Spleen (tissue), 11 donors: ENCODE results near the gene SEPTIN10. TPM values are rescaled to one million over a fixed set of nuclear protein-coding genes. Genes with fewer than 3 reads are reported as not detected.

Experiments
- DNase-seq: peaks from one replicate; pipeline ENCODE4 v3.0.0-alpha.2; 2020
- H3K27ac ChIP-seq, 8 donors: fragments of 200-600 bp; sonication (generic) in 7 of 8; 1 replicate in 4 of 8; 2 replicates in 4 of 8; pipeline versions ENCODE4 v1.5.0 to v1.8.0; 2016 to 2021; ENCODE audit warnings: inconsistent platforms in 4 of 8, mild to moderate bottlenecking in 4 of 8, moderate library complexity in 1 of 8
- H3K27me3 ChIP-seq, 7 donors: fragments of 200-600 bp; sonication (generic) in 6 of 7; replicated peaks in 1 of 7; 1 replicate in 4 of 7; 2 replicates in 3 of 7; pipeline versions ENCODE4 v1.5.0 to v1.8.0; 2016 to 2021; ENCODE audit warnings: inconsistent platforms in 3 of 7, mild to moderate bottlenecking in 1 of 7
- H3K36me3 ChIP-seq, 6 donors: fragments of 200-600 bp; sonication (generic) in 5 of 6; 1 replicate in 4 of 6; 2 replicates in 2 of 6; pipeline versions ENCODE4 v1.5.0 to v1.8.0; 2016 to 2021; ENCODE audit warnings: inconsistent platforms in 2 of 6
- H3K4me1 ChIP-seq, 6 donors: fragments of 200-600 bp; sonication (generic) in 5 of 6; 1 replicate in 3 of 6; 2 replicates in 3 of 6; pipeline versions ENCODE4 v1.5.0 to v1.8.0; 2016 to 2021; ENCODE audit warnings: inconsistent platforms in 3 of 6
- H3K4me3 ChIP-seq, 8 donors: fragments of 200-600 bp; sonication (generic) in 7 of 8; 1 replicate in 4 of 8; 2 replicates in 4 of 8; pipeline versions ENCODE4 v1.5.0 to v1.8.0; 2016 to 2021; ENCODE audit warnings: inconsistent platforms in 4 of 8, mild to moderate bottlenecking in 4 of 8, moderate library complexity in 2 of 8
- H3K9me3 ChIP-seq, 8 donors: fragments of 200-600 bp; sonication (generic) in 7 of 8; 1 replicate in 4 of 8; 2 replicates in 4 of 8; pipeline versions ENCODE4 v1.5.0 to v1.8.0; 2016 to 2021; ENCODE audit warnings: inconsistent platforms in 4 of 8
- POLR2A ChIP-seq, 3 donors: fragments of 450-650 bp; IDR thresholded peaks; one replicate each; pipeline ENCODE4 v1.5.1; 2017; ENCODE audit warnings: antibody characterized with exemption in 3 of 3, mild to moderate bottlenecking in 1 of 3
- POLR2AphosphoS5 ChIP-seq, 3 donors: sonication (generic); formaldehyde crosslinking; IDR thresholded peaks; one replicate each; pipeline ENCODE4 v1.5.1; 2017; ENCODE audit warnings: antibody characterized with exemption in 3 of 3
- WGBS, 5 donors: extraction: QIAGEN DNeasy Blood & Tissue Kit in 3 of 5; methylation state at CpG; one replicate each; pipeline versions ENCODE4 v1.1.5 to v1.1.7; 2013 to 2018; 5-methylcytosine and 5-hydroxymethylcytosine counted together
- intact Hi-C: fragments of 100-400 bp; cut with DNase I; formaldehyde crosslinking; loops from one replicate; pipeline ENCODE4 v1.15.0; 2023; ENCODE audit warnings: low total_unique reads
- polyA plus RNA-seq, 3 donors: library from polyadenylated mRNA; stranded (reverse); fragments of 200-250 nt; gene quantifications; one replicate each; pipeline ENCODE4 v1.2.1, GENCODE V29; 2013
- total RNA-seq, 7 donors: library from RNA; depleted of rRNA in 3 of 7; stranded (reverse); fragments of >200 nt in 3 of 7; fragmentation: NEBNext Ultra II Directional in 4 of 7; extraction: Animal tissue kit (Norgen Biotek cat#: 25700) in 4 of 7; gene quantifications; one replicate each; pipeline versions ENCODE4 v1.1.0 to v1.2.1, GENCODE V29; 2016 to 2021
- TF ChIP-seq, protein P1 (sequence below), 11 experiments: fragments of 200-600 bp in 7 of 11; fragments of 450-650 bp in 4 of 11; sonication (generic) in 4 of 11; IDR thresholded peaks in 8 of 11; conservative IDR thresholded peaks in 3 of 11; 1 replicate in 7 of 11; 2 replicates in 4 of 11; pipeline versions ENCODE4 v1.4.0 to v1.8.0; 2016 to 2021; ENCODE audit warnings: antibody characterized with exemption in 11 of 11, inconsistent platforms in 4 of 11, mild to moderate bottlenecking in 1 of 11
- donor health status: healthy with polysubstance abuse.
- donor health status: DM: no; HTN: no; CAD: no; lungs with moderate emphysema.
- donor health status: DM: no; HTN: no; CAD: no.
- donor health status: Bipolar disorder and iron deficiency.
- donor health status: healthy.
- donor health status: DM: no; HTN: no; CAD: no.
- donor health status: DM: yes; HTN: yes; CAD: no.

Gene SEPTIN10
- total and polyA plus RNA-seq, 10 donors = 14.7 to 95.3 (median 58.3) TPM

DNA sequence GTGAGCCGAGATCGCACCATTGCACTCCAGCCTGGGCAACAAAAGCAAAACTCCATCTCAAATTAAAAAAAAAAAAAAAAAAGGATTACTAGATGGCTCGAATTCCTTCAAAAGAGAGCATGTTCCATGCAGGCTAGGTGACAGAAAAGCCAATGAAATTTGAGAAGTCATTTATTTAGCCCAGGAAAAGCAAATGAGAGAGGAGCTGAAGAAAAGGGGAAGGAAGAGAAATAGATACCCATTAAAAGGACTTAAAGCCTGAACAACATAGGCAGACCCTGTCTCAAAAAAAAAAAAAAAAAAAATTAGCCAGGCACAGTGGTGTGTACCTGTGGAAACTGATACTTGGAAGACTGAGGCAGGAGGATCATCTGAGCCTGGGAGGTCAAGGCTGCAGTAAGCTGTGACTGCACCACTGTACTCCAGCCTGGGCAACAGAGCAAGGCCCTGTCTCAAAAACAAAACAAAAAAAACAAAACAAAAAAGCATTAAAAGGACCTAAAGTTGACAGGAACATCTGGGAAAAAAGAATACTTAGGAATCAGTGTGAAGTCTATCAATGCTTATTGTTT, 11.1 kb downstream of the SEPTIN10 start:
- Histone ChIP-seq H3K27ac (no peak overlapping the region), H3K27me3 (peaks cover 0 to 11% (median 0%) of the 10 kb centered on the region in 7 donors), H3K4me3 (no peak overlapping the region), H3K36me3 (no peaks in the 10 kb centered on the region), H3K4me1 (peaks cover 0 to 10% (median 0%) of the 10 kb centered on the region in 6 donors), H3K9me3 (no peaks in the 10 kb centered on the region)
- 73 to 93% (median 91%) methylated on average over 3 of the region's 3 CpGs for WGBS, 5 donors
- DNase-seq = no peak
- intact Hi-C loops = no loop called here
- TF ChIP-seq, protein P1, sequence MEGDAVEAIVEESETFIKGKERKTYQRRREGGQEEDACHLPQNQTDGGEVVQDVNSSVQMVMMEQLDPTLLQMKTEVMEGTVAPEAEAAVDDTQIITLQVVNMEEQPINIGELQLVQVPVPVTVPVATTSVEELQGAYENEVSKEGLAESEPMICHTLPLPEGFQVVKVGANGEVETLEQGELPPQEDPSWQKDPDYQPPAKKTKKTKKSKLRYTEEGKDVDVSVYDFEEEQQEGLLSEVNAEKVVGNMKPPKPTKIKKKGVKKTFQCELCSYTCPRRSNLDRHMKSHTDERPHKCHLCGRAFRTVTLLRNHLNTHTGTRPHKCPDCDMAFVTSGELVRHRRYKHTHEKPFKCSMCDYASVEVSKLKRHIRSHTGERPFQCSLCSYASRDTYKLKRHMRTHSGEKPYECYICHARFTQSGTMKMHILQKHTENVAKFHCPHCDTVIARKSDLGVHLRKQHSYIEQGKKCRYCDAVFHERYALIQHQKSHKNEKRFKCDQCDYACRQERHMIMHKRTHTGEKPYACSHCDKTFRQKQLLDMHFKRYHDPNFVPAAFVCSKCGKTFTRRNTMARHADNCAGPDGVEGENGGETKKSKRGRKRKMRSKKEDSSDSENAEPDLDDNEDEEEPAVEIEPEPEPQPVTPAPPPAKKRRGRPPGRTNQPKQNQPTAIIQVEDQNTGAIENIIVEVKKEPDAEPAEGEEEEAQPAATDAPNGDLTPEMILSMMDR (IDR thresholded peaks at IDR 0.05 in 8 of 11, conservative IDR thresholded peaks at IDR 0.05 in 3 of 11) = no peak
- TF ChIP-seq POLR2A (IDR thresholded peaks at IDR 0.05) (no peak), POLR2AphosphoS5 (IDR thresholded peaks at IDR 0.05) (no peak)

DNA sequence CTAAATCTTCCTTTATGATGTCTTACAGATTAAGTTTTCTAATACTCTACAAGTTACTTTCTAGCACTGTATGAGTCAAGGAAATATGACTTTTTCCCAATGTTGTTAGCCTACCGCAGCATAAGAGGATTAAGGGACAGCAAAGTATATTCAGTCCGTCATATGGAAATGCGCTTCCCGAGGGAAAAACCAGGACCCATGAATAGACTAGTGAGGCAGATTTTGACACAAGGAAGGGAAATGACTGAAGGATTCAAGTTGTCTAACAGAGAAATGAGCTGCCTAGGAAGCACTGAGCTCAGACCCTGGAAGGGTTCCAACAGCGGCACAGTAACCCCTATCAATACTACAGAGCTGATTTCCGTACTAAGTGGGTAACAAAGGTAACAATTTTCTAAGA, 12.0 kb downstream of the SEPTIN10 start:
- intact Hi-C loops = no loop called here

DNA sequence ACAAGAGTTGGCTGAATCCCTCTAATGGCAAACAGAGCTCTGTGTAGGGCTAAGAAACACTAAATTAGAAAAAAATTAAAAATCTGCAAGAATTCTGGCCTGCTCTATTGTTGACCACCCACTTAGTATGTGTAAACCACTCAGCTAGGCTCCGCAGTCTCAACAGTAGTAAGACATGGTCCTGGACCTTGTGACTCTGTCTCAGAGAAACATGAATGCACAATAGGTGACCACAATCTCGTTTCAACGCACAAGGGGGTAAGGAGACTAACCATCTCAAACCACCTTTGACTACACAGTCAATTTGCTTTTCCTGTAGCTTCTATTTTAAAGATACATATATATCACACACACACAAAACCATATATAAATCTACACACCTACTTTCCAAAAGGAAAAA, 16.5 kb downstream of the SEPTIN10 start:
- Histone ChIP-seq H3K4me3 (no peak overlapping the region), H3K4me1 (peaks cover 0 to 10% (median 0%) of the 10 kb centered on the region in 6 donors), H3K27ac (no peak overlapping the region), H3K9me3 (no peaks in the 10 kb centered on the region), H3K27me3 (no peaks in the 10 kb centered on the region), H3K36me3 (no peaks in the 10 kb centered on the region)
- 72 to 90% (median 81%) methylated on average over 3 of the region's 3 CpGs for WGBS, 5 donors
- intact Hi-C loops = no loop called here
- TF ChIP-seq POLR2AphosphoS5 (IDR thresholded peaks at IDR 0.05) = no peak
- TF ChIP-seq POLR2A (IDR thresholded peaks at IDR 0.05) = no peak
- TF ChIP-seq, protein P1 (IDR thresholded peaks at IDR 0.05 in 8 of 11, conservative IDR thresholded peaks at IDR 0.05 in 3 of 11) = no peak
- DNase-seq = no peak

More for the DNA sequence above, 12.0 kb downstream of the SEPTIN10 start:
- H3K9me3 ChIP-seq = no peaks in the 10 kb centered on the region
- H3K4me3 ChIP-seq = no peak overlapping the region
- H3K4me1 ChIP-seq = peaks cover 0 to 10% (median 0%) of the 10 kb centered on the region in 6 donors
- DNase-seq = no peak
- WGBS, 5 donors = 69 to 81% (median 79%) methylated on average over 6 of the region's 6 CpGs
- H3K36me3 ChIP-seq = no peaks in the 10 kb centered on the region
- H3K27me3 ChIP-seq = peaks cover 0 to 2% (median 0%) of the 10 kb centered on the region in 7 donors
- TF ChIP-seq, protein P1 (IDR thresholded peaks at IDR 0.05 in 8 of 11, conservative IDR thresholded peaks at IDR 0.05 in 3 of 11) = no peak
- TF ChIP-seq POLR2AphosphoS5 (IDR thresholded peaks at IDR 0.05) = no peak
- TF ChIP-seq POLR2A (IDR thresholded peaks at IDR 0.05) = no peak
- H3K27ac ChIP-seq = no peak overlapping the region

DNA sequence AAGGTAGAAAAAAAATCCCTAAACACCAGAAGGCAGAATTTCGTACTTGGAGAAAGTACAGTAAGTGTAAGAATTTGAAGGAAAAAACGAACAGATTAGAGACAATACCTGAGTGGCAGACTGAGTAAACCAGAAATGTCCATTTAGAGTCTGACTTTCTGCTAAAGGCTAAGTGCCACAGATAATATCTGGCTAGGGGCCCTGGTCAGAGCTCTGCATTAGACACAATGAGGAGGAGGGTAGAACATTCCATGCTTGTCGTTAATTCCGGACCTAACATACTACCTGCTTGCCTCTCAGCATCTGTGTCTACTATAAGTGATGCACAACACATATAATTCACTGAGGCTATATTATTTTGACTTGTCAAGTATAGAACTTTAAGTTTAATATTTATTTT, 18.1 kb downstream of the SEPTIN10 start:
- intact Hi-C loops = no loop called here
- 81 to 97% (median 87%) methylated on average over 4 of the region's 4 CpGs for WGBS, 5 donors
- H3K27ac ChIP-seq = no peak overlapping the region
- H3K4me3 ChIP-seq = no peak overlapping the region
- TF ChIP-seq POLR2A (IDR thresholded peaks at IDR 0.05) = no peak
- TF ChIP-seq POLR2AphosphoS5 (IDR thresholded peaks at IDR 0.05) = no peak
- TF ChIP-seq, protein P1 (IDR thresholded peaks at IDR 0.05 in 8 of 11, conservative IDR thresholded peaks at IDR 0.05 in 3 of 11) = no peak
- DNase-seq = no peak
- H3K27me3 ChIP-seq = no peaks in the 10 kb centered on the region
- peaks cover 0 to 5% (median 0%) of the 10 kb centered on the region in 6 donors for H3K36me3 ChIP-seq
- no peaks in the 10 kb centered on the region for H3K4me1 ChIP-seq
- no peaks in the 10 kb centered on the region for H3K9me3 ChIP-seq
